RWPE2 (cell line): ENCODE results near the gene TMEM54.
A peak's percentile ranks its signal among the peaks of the same experiment; 100 is the strongest.

ENCODE experiments used
- ATAC-seq: fragments of 200-7000 bp; cut with Tn5 transposase; 3 replicates; pipeline ENCODE4 v1.9.1; 2021; ENCODE audit warnings: low read depth
- DNase-seq: peaks from one replicate; pipeline ENCODE4 v3.0.0-alpha.2; 2020; ENCODE audit warnings: low spot score
- H3K27ac ChIP-seq: fragments of 450-650 bp; 2 replicates; pipeline ENCODE4 v1.5.1; 2017; ENCODE audit warnings: mild to moderate bottlenecking; ENCODE audit not compliant: poor library complexity, severe bottlenecking
- H3K27me3 ChIP-seq: fragments of 250-450 bp; sonication (Bioruptor Pico); 2 replicates; pipeline ENCODE4 v1.5.1; 2021; ENCODE audit warnings: mild to moderate bottlenecking, moderate library complexity; ENCODE audit not compliant: insufficient read depth, poor library complexity, severe bottlenecking
- H3K36me3 ChIP-seq: fragments of 250-450 bp; sonication (Bioruptor Pico); 2 replicates; pipeline ENCODE4 v1.5.1; 2020; ENCODE audit warnings: low read depth, mild to moderate bottlenecking, moderate library complexity
- H3K4me1 ChIP-seq: fragments of 250-450 bp; sonication (Bioruptor Pico); 2 replicates; pipeline ENCODE4 v1.5.1; 2021; ENCODE audit warnings: mild to moderate bottlenecking, moderate library complexity; ENCODE audit not compliant: insufficient read depth, poor library complexity, severe bottlenecking
- H3K4me3 ChIP-seq: fragments of 250-450 bp; sonication (Bioruptor Pico); 2 replicates; pipeline ENCODE4 v1.5.1; 2021; ENCODE audit warnings: mild to moderate bottlenecking, moderate library complexity; ENCODE audit not compliant: severe bottlenecking
- H3K9me3 ChIP-seq: fragments of 250-450 bp; sonication (Bioruptor Pico); 2 replicates; pipeline ENCODE4 v1.5.1; 2021; ENCODE audit warnings: mild to moderate bottlenecking, moderate library complexity; ENCODE audit not compliant: severe bottlenecking
- TF ChIP-seq, protein P1 (sequence below): fragments of 450-650 bp; IDR thresholded peaks from one replicate; pipeline ENCODE4 v1.5.1; 2017; ENCODE audit warnings: mild to moderate bottlenecking, moderate library complexity; ENCODE audit not compliant: poor library complexity, severe bottlenecking

TMEM54 gene

GRCh38 chr1:32904797-32905196, 3.6 kb upstream of the TMEM54 start:
- TF ChIP-seq, protein P1, sequence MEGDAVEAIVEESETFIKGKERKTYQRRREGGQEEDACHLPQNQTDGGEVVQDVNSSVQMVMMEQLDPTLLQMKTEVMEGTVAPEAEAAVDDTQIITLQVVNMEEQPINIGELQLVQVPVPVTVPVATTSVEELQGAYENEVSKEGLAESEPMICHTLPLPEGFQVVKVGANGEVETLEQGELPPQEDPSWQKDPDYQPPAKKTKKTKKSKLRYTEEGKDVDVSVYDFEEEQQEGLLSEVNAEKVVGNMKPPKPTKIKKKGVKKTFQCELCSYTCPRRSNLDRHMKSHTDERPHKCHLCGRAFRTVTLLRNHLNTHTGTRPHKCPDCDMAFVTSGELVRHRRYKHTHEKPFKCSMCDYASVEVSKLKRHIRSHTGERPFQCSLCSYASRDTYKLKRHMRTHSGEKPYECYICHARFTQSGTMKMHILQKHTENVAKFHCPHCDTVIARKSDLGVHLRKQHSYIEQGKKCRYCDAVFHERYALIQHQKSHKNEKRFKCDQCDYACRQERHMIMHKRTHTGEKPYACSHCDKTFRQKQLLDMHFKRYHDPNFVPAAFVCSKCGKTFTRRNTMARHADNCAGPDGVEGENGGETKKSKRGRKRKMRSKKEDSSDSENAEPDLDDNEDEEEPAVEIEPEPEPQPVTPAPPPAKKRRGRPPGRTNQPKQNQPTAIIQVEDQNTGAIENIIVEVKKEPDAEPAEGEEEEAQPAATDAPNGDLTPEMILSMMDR, result no peak
- no peak for ATAC-seq
- H3K4me1 ChIP-seq, result no peaks in the 10 kb centered on the region
- no peaks in the 10 kb centered on the region for H3K36me3 ChIP-seq
- H3K27me3 ChIP-seq, result no peaks in the 10 kb centered on the region
- H3K9me3 ChIP-seq, result no peaks in the 10 kb centered on the region
- no peak overlapping the region for H3K4me3 ChIP-seq
- H3K27ac ChIP-seq, result no peak overlapping the region
- DNase-seq, result no peak

- Histone ChIP-seq H3K9me3 (no peaks in the 10 kb centered on the region), H3K4me3 (no peak overlapping the region), H3K36me3 (no peaks in the 10 kb centered on the region), H3K27me3 (no peaks in the 10 kb centered on the region), H3K27ac (no peak overlapping the region), H3K4me1 (no peaks in the 10 kb centered on the region)
- TF ChIP-seq, protein P1, result no peak
- DNase-seq, result no peak
- no peak for ATAC-seq
Observed at GRCh38 chr1:32903991-32904785, 3.0 kb upstream of the TMEM54 start.

DNA sequence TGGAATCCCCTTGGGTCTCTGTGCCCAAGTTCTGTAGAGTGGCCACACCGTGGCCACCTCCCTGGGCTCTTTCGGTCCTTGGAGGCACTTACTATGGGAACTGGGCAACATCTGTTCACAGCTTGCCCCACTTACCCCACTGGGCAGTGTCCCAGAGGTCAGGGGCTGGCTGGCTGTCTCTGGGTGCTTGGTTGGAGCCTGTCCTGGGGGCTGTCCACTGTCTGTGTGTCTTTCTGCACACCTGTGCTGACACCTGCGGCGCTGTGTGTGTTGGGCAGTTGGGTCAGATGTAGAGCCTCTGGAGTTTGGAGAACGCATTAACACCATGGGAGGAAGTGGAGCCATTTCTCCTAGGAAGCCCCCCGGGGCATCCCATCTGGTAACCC, 1.3 kb upstream of the TMEM54 start:
- no peak overlapping the region for H3K27ac ChIP-seq
- no peak for ATAC-seq
- no peaks in the 10 kb centered on the region for H3K9me3 ChIP-seq
- H3K27me3 ChIP-seq, result no peaks in the 10 kb centered on the region
- TF ChIP-seq, protein P1, result no peak
- H3K4me3 ChIP-seq, result no peak overlapping the region
- no peaks in the 10 kb centered on the region for H3K4me1 ChIP-seq
- no peaks in the 10 kb centered on the region for H3K36me3 ChIP-seq
- peak; percentile 19 for DNase-seq

GRCh38 chr1:32901823-32902534, 790 bp upstream of the TMEM54 start:
- DNase-seq (peak; percentile 29), ATAC-seq (no peak)
- no peak overlapping the region for H3K27ac ChIP-seq
- TF ChIP-seq, protein P1, result no peak
- peak overlapping the region; percentile 81 for H3K4me3 ChIP-seq
- H3K27me3 ChIP-seq, result no peaks in the 10 kb centered on the region
- H3K36me3 ChIP-seq, result no peaks in the 10 kb centered on the region
- no peaks in the 10 kb centered on the region for H3K9me3 ChIP-seq
- no peaks in the 10 kb centered on the region for H3K4me1 ChIP-seq
